Breast epithelium (tissue), 4 donors: ENCODE data around the gene USP10. TPM values are rescaled to one million over a fixed set of nuclear protein-coding genes. Genes with fewer than 3 reads are reported as not detected.

ENCODE experiments used
- DNase-seq, 2 donors: peaks; one replicate each; pipeline ENCODE4 v3.0.0-alpha.2; 2019; ENCODE audit warnings: low spot score in 2 of 2
- H3K27ac ChIP-seq, 2 donors: fragments of 200-600 bp; sonication (generic) in 1 of 2; one replicate each; pipeline ENCODE4 v1.5.1; 2016 to 2019; ENCODE audit warnings: mild to moderate bottlenecking in 1 of 2
- H3K27me3 ChIP-seq, 2 donors: fragments of 200-600 bp; sonication (generic) in 1 of 2; one replicate each; pipeline versions ENCODE4 v1.5.1 to v1.6.0; 2017 to 2019; ENCODE audit warnings: control low read depth in 1 of 2, mild to moderate bottlenecking in 1 of 2
- H3K36me3 ChIP-seq: fragments of 200-600 bp; one replicate; pipeline ENCODE4 v1.5.1; 2019
- H3K4me1 ChIP-seq, 2 donors: fragments of 200-600 bp; sonication (generic); one replicate each; pipeline ENCODE4 v1.5.1; 2016 to 2019; ENCODE audit warnings: control low read depth in 1 of 2
- H3K4me3 ChIP-seq, 3 donors: fragments of 200-600 bp; sonication (generic); 1 replicate in 2 of 3; 2 replicates in 1 of 3; pipeline ENCODE4 v1.5.1; 2016 to 2019; ENCODE audit warnings: mild to moderate bottlenecking in 3 of 3, moderate library complexity in 2 of 3
- H3K9me3 ChIP-seq, 2 donors: fragments of 200-600 bp; sonication (generic) in 1 of 2; one replicate each; pipeline ENCODE4 v1.5.1; 2016 to 2019; ENCODE audit warnings: control low read depth in 1 of 2
- CTCF ChIP-seq, 3 donors: fragments of 450-650 bp; IDR thresholded peaks; one replicate each; pipeline ENCODE4 v1.5.1; 2016 to 2017; ENCODE audit warnings: antibody characterized with exemption in 3 of 3, mild to moderate bottlenecking in 3 of 3, moderate library complexity in 3 of 3
- POLR2A ChIP-seq: fragments of 450-650 bp; IDR thresholded peaks from one replicate; pipeline ENCODE4 v1.6.1; 2016; ENCODE audit warnings: antibody characterized with exemption, mild to moderate bottlenecking, moderate library complexity
- POLR2AphosphoS5 ChIP-seq, 3 donors: sonication (generic); formaldehyde crosslinking; IDR thresholded peaks; one replicate each; pipeline ENCODE4 v1.6.1; 2017; ENCODE audit warnings: antibody characterized with exemption in 3 of 3
- intact Hi-C: fragments of 100-400 bp; cut with DNase I; formaldehyde crosslinking; loops from one replicate; pipeline ENCODE4 v1.15.1; 2023; ENCODE audit warnings: low total_unique reads
- total RNA-seq, 3 donors: library from RNA; depleted of rRNA; stranded (reverse); fragments of >200 nt; gene quantifications; one replicate each; pipeline ENCODE4 v1.1.0, GENCODE V29; 2016

The USP10 gene
- total RNA-seq, 3 donors from 2014 or later, result 30.4 to 70.8 (median 51.5) TPM

- intact Hi-C loops, result no loop called here
- no peak for DNase-seq
- H3K36me3 ChIP-seq, result peaks cover 7% of the 10 kb centered on the region
- H3K27me3 ChIP-seq, result no peaks in the 10 kb centered on the region
- H3K4me3 ChIP-seq, result no peak overlapping the region
- H3K27ac ChIP-seq, result no peak overlapping the region
- TF ChIP-seq CTCF (IDR thresholded peaks at IDR 0.05) (no peak), POLR2AphosphoS5 (IDR thresholded peaks at IDR 0.05) (no peak), POLR2A (no peak)
- H3K9me3 ChIP-seq, result no peaks in the 10 kb centered on the region
- no peaks in the 10 kb centered on the region for H3K4me1 ChIP-seq
Measured at GRCh38 chr16:84761448-84762368, 61.9 kb downstream of the USP10 start.

- no peak for DNase-seq
- H3K36me3 ChIP-seq, result peaks cover 7% of the 10 kb centered on the region
- intact Hi-C loops, result no loop called here
- H3K4me1 ChIP-seq, result no peaks in the 10 kb centered on the region
- H3K4me3 ChIP-seq, result no peak overlapping the region
- no peaks in the 10 kb centered on the region for H3K9me3 ChIP-seq
- no peak overlapping the region for H3K27ac ChIP-seq
- no peaks in the 10 kb centered on the region for H3K27me3 ChIP-seq
- TF ChIP-seq CTCF (IDR thresholded peaks at IDR 0.05) (no peak), POLR2A (no peak)
Measured at GRCh38 chr16:84763164-84763563, 63.4 kb downstream of the USP10 start.

GRCh38 chr16:84763629-84764028, 63.8 kb downstream of the USP10 start:
- intact Hi-C loops, result no loop called here
- DNase-seq, result no peak
- Histone ChIP-seq H3K9me3 (no peaks in the 10 kb centered on the region), H3K4me3 (no peak overlapping the region), H3K4me1 (no peaks in the 10 kb centered on the region), H3K27me3 (no peaks in the 10 kb centered on the region), H3K27ac (no peak overlapping the region), H3K36me3 (peaks cover 7% of the 10 kb centered on the region)
- TF ChIP-seq POLR2AphosphoS5 (IDR thresholded peaks at IDR 0.05) (no peak), POLR2A (no peak), CTCF (IDR thresholded peaks at IDR 0.05) (no peak)

GRCh38 chr16:84764970-84765369, 65.2 kb downstream of the USP10 start:
- no peak for DNase-seq
- Histone ChIP-seq H3K9me3 (no peaks in the 10 kb centered on the region), H3K4me3 (no peak overlapping the region), H3K36me3 (peaks cover 7% of the 10 kb centered on the region), H3K27ac (no peak overlapping the region), H3K27me3 (no peaks in the 10 kb centered on the region), H3K4me1 (no peaks in the 10 kb centered on the region)
- intact Hi-C loops, result no loop called here
- TF ChIP-seq POLR2A (no peak), CTCF (IDR thresholded peaks at IDR 0.05) (no peak), POLR2AphosphoS5 (IDR thresholded peaks at IDR 0.05) (no peak)
